Kidney capillary endothelial cell (primary cell): ENCODE measurements around the gene TYR.
A peak's percentile ranks its signal among the peaks of the same experiment; 100 is the strongest.
"Not testable (repeated sequence)": the region's sequence is repeated elsewhere in the genome, so short reads cannot be mapped to it uniquely, and the experiment has no call there.

Experiments
- DNase-seq: peaks from one replicate; pipeline ENCODE4 v3.0.0-alpha.2; 2018; ENCODE audit warnings: low spot score

TYR gene

DNA sequence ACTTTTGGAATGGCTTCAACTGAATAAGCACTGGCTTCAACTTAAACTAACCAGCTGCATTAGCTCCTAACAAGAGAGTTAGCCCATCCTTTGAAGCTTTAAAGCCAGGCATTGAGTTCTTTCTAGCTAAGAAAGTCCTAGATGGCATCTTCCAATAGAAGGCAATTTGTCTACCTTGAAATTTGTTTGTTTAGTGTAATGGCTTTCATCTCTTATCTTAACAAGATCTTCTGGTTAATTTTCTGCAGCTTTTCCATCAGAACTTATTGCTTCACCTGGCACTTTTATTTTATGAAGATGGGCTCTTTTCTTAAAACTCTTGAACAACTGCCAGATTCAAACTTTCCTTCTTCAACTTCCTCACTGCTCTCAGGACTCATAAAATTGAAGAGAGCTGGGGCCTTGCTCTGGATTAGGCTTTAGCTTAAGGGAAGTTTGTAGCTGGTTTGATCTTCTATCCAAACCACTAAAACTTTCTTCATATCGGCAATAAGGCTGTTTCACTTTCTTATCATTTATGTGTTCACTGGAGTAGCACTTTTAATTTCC is 94.9 kb downstream of the TYR start:
- DNase-seq: not testable (repeated sequence)

DNA sequence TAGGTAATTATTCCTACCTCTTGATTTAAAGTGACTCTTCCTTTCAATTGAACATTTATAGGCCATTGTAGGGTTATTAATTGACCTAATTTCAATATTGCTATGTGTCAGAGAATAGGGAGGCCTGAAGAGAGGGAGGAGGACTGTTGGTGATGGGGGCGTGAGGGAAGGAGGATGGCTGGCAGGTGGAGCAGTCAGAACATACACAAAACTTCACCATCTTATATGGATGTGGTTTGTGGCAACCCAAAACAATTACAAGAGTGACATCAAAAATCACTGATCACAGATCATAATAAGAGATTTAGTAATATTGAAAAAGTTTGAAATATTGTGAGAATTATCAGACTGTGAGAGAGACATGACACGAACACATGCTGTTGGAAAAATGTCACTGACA is 95.5 kb downstream of the TYR start:
- DNase-seq: not testable (repeated sequence)

GRCh38 chr11:89275966-89276365 is 98.3 kb downstream of the TYR start:
- DNase-seq: no peak

DNA sequence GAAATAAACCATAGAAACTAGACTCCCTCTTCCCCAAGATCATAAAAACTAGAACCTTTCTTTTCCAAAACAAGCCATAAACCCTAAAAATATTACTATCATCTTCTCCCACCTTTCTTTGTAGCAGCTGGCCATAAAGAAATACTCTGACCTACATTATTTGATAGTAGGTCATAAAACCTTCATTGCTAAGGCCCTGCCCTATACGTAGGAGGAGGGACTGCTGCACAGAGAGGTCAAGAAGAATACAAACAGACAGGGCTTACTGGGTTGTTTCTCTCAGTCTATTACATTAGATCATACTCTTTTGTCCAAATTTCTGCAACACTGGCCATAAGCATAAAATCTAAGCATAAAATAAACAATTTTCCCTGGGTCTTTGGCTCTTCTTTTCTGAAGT is 101.5 kb downstream of the TYR start:
- DNase-seq: no peak

GRCh38 chr11:89281032-89281677 is 103.5 kb downstream of the TYR start:
- DNase-seq: not testable (repeated sequence)

DNA sequence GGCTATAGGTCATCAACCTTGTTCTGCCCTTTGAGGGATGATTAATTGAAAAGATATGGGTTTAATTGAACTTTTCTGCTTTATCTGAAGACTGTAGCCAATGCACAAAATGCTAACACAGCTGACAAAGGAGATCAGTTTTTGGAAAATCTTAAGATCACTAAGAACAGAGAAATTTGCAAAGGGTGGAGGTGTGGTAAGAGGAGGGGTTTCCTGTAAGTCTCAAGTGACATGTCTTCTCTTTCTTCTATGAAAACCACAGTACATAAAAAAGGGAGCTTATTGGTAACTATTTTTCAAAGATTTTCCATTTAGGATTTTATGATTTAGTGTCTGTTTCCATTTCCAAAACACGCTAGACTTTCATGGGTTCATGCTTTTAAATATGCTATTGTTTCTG is 108.9 kb downstream of the TYR start:
- DNase-seq: not testable (repeated sequence)

DNA sequence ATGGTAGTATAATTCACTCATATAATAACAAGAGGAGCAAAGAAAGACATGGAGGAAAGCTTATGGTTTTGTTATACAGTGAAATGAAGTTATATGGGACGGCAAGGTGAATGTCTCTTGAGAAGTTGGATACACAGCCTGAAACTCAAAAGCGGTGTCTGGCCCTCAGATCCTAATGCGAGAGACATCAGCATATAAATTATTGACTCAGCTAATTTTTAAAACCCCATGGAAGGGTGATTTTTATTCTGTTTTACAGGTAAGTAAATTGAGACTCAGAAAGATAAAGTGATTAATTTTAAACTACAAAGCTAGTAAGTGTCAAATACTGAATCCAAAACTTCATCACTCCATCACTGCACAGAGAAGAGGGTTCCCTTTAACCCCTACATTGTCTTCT is 110.3 kb downstream of the TYR start:
- DNase-seq: not testable (repeated sequence)

DNA sequence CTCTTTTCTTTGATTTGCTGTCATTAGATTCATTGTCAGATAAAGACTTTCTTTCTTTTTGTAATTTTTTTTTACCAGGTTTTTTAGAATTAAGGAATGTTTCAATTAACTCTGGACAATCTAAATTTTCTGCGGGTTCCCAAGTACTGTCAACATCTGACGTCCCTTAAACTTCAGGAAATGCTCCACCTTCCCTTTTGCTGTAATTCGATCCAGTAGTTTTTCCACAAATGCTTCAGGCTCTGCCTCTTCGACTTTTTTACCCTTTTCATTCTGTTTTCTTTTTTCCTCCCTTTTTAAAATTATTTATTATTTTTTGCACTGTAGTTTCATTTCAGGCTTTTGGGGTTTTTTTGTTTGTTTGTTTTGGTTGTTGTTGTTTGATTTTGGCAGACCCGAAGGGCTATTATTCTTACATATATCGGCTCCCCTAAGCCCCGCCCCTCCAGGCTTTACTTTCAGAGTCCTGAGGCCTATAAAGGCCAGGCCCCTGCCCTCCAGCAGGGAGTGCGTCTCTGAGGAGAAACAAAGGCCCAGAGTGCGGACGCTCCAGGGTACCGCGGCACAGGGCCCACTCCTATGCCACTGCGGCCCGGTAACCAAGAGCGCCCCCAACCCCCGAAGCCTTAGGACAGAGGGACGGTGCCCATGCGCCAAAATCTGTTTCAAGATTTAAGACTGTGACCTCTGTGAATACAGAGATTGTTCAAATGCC is 116.4 kb downstream of the TYR start:
- no peak for DNase-seq

DNA sequence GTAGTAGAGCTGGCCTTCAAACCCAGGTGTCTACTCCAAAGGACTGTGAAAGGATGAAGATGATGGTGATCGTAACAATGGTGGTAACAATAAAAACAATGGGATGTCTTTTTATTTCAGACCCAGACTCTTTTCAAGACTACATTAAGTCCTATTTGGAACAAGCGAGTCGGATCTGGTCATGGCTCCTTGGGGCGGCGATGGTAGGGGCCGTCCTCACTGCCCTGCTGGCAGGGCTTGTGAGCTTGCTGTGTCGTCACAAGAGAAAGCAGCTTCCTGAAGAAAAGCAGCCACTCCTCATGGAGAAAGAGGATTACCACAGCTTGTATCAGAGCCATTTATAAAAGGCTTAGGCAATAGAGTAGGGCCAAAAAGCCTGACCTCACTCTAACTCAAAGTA is 117.3 kb downstream of the TYR start:
- not testable (repeated sequence) for DNase-seq

DNA sequence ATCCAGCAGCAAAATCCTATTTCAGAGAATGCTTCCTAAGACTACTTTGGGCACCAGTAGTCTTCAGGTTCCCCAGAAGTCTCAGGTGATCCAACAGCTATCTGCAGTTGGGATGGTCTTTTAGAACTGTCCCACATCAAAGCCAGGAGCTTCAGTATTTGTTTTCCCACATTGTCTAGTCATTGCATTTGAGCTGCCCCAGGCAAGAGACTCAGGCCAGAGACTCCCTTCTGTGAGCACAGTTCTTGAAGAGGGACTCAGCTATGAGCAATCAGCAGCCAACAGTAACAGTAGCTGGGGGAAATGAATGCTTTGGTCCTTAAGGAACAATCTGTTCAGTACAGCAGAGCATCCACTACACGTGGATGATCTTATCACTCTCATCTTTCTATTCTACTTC is 125.4 kb downstream of the TYR start:
- DNase-seq: not testable (repeated sequence)

- not testable (repeated sequence) for DNase-seq
These were observed 130.6 kb downstream of the TYR start for GRCh38 chr11:89308272-89308671.

DNA sequence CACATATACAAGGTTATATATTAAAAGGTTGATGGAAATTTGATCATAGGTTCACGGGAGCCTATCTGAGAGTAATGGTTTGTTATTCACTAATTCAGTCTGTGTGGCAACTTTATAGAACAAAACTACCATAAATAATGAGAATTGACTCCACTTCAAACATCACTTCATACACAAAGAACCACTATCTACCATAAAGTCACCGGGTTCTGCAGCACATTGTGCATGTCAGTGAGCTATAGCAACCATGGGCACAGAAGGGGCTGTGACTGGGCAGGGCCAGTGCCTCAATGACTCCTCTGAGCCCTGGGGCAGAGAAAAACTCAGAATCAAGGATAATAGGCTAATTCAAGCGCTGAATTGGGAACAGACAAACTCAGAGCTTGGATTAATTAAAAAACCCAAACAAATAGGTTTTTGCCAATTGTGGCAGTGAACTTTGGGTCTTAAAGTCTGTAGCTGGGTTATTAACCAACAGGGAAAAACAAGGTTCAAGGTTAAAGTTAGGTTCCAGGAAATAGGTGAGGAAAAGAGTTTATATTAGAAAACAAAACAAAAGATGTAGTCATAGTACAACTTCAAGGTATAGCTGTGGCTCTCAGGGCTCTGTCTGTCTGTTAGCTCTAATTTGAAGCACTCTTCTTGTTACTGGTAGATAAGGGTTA is 131.8 kb downstream of the TYR start:
- not testable (repeated sequence) for DNase-seq

DNA sequence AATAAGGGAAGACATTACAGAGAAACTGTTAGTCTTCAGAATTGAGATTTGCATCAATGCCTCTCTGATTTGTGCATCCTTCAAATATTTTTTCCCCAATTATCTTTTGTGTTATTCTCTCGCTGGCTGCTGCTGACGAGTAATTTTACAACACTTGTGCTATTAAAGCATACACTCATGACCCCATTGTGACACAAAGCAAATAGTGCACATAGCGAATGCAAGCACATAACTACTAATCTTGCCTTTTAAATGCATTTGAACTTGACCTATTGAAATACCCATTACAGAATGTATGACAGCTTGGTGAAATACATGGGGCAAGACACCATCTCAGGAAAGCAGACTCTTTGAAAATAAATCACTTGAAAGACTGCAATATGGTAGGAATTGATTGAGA is 132.9 kb downstream of the TYR start:
- DNase-seq: not testable (repeated sequence)

DNA sequence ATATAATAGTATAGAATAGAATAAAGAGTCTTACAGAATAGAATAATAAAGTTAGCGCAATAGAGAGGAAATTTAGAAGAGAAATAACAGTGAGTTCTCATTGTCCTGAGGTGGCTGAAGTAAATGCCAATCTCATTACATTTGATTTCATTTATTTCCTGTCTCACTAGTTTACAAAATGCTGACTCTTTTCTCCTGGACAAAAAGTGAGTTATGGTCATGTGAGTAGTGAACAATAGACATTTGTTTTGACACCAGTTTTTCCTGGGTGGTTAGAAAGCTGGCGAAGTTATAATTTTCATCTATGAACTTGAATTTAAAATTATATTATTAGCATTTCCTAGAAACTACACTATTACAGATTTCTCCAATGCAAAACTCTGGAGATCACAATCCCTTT is 143.7 kb downstream of the TYR start:
- DNase-seq: no peak

GRCh38 chr11:89327885-89328284 is 150.2 kb downstream of the TYR start:
- DNase-seq: no peak

- DNase-seq: not testable (repeated sequence)
These were observed 154.3 kb downstream of the TYR start for GRCh38 chr11:89331940-89332339.

GRCh38 chr11:89333704-89334103 is 156.0 kb downstream of the TYR start:
- DNase-seq: peak; percentile 27

DNA sequence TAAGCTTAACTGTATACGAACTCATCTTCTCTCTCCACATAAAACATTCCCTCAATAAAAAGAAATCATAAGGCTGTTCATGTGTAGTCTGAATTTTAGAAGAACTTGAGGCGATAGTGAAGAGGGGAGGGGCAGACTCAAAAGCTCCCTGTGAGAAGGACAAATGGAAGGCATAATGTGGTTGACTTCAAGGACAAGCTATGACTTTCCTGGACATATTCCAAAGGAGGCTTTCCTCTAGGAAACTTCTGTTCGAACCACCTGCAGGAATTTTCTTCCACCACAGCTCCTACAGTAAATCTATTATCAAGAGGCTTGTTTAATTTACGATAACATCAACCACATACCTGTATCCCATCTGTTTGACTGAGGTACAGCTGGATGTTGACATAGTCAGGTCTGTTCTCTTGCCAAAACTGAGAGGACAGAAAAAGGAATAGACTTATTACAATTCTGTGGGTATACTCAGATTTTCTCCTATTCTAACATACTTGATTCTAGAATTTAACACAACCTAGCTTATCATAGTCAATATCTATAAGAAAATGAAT is 159.5 kb downstream of the TYR start:
- DNase-seq: not testable (repeated sequence)

- peak; percentile 68 for DNase-seq
These were observed 160.4 kb downstream of the TYR start for GRCh38 chr11:89338073-89338472.

GRCh38 chr11:89340450-89340849 is 162.8 kb downstream of the TYR start:
- DNase-seq: not testable (repeated sequence)

DNA sequence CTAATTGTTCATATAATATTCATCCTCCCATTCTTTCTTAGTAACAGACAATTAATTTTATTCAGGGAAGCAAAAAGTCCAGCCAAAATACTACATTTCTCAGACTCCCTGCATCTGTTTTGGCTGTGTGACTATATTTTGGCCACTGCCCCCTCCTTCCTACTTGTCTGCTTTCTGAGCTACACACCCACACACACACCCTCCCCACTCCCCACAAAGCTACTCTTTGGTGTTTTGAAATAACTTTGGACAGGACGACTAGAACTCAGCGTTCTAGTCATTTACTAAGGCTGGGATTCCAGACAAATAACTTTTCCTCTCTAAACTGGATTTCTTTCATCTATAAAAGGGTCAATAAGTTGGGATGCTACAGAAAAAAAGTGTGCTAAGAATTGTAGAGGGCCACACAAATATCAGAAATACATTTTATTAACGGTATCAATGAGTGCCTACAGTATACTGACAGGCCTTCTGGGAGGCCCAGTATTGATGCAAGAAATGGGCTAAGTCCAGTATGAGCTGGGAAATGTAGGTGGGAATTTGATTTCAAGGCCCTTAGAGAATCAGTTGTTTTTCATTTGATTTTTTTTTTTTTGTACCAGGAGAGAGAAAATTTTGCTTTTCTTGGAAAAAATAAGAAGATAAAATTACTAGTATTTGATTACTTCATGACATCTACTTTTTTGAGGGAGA is 165.4 kb downstream of the TYR start:
- DNase-seq: not testable (repeated sequence)
